Tibial nerve (tissue), 4 donors: Measurements from ENCODE around the gene TUBGCP2.

Experiments used
- CTCF ChIP-seq, 5 experiments: fragments of 200-600 bp in 3 of 5; fragments of 450-650 bp in 2 of 5; sonication (generic) in 3 of 5; IDR thresholded peaks; one replicate each; pipeline ENCODE4 v1.5.1; 2016 to 2019; ENCODE audit warnings: antibody characterized with exemption in 5 of 5, mild to moderate bottlenecking in 3 of 5, moderate library complexity in 2 of 5
- EP300 ChIP-seq, 2 donors: sonication (generic); formaldehyde crosslinking; IDR thresholded peaks; one replicate each; pipeline ENCODE4 v1.6.1; 2017; ENCODE audit warnings: antibody characterized with exemption in 2 of 2, mild to moderate bottlenecking in 1 of 2
- POLR2A ChIP-seq, 2 donors: fragments of 450-650 bp; IDR thresholded peaks; one replicate each; pipeline ENCODE4 v1.6.1; 2017; ENCODE audit warnings: antibody characterized with exemption in 2 of 2, mild to moderate bottlenecking in 2 of 2, moderate library complexity in 2 of 2

- TF ChIP-seq CTCF (IDR thresholded peaks at IDR 0.05) (no peak), POLR2A (IDR thresholded peaks at IDR 0.05) (no peak), EP300 (IDR thresholded peaks at IDR 0.05) (no peak)
Measured at GRCh38 chr10:133324198-133324792, 15.6 kb upstream of the TUBGCP2 start.
